SH-SY5Y (cell line): ENCODE data around the gene POC1B.

Source experiments
- GATA2 ChIP-seq: IDR thresholded peaks from 2 replicates; pipeline ENCODE4 v1.6.1; 2011; ENCODE audit warnings: mild to moderate bottlenecking, low read depth, low read length
- GATA3 ChIP-seq: IDR thresholded peaks from 2 replicates; pipeline ENCODE4 v1.6.1; 2011; ENCODE audit warnings: low read depth, mild to moderate bottlenecking, low read length, moderate library complexity

GRCh38 chr12:89453121-89453978, 72.5 kb downstream of the POC1B start:
- no peak for TF ChIP-seq GATA3
- TF ChIP-seq GATA2, result no peak
